NCI-H82 treated with DMSO at 0.1 percent for 48 hours (cell line): ENCODE data around the gene GZMH.
"Not testable (repeated sequence)": the region's sequence is repeated elsewhere in the genome, so short reads cannot be mapped to it uniquely, and the experiment has no call there.

Experiments
- DNase-seq: peaks from one replicate; lab custom pipeline; 2025; ENCODE audit not compliant: unreplicated experiment; lab: John Stamatoyannopoulos, UW

The GZMH gene

DNA sequence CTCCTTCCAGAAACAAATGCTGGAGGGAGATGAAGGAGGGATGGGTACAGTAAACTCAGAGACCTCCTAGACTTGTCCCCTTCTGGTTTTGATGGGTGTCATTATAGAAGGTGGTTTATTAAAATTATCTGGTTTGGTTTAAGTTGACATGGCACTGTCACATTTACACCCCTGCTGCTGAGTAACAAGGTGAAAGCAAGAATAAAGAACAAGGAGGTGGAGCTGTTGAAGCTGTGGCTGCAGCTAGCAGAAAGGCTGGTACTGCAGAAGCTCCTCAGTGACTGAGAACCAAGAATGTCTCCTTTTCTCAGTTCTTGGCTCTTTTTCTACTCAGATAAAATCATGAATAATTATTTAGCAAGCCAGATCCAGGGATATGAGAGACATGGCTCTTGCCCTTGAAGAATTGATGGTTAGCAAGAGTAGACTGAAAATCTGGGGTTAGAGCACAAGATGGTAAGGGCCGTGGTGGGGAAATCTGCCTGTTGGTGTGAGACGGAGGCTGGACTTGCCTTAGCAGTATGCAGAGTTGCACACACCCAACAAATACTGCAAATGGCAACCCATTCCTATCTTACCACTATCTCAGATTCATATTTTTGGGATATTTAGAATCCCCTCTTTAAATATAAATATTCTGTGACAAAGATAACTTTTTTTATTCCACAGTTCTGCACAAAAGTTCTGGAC is at the start of gene GZMH:
GZMH (minus strand) TSS at position 31 of the 690 bp plus-strand sequence. CDS start 72 bp downstream, outside the sequence.
- DNase-seq, result no peak

DNA sequence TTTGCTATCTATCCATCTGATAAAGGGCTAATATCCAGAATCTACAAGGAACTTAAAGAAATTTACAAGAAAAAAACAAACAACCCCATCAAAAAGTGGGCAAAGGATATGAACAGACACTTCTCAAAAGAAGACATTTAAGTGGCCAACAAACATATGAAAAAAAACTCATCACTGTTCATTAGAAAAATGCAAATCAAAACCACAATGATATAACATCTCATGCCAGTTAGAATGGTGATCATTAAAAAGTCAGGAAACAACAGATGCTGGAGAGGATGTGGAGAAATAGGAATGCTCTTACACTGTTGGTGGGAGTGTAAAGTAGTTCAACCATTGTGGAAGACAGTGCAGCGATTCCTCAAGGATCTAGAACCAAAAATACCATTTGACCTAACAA is 38.9 kb upstream of the GZMH start:
- DNase-seq, result not testable (repeated sequence)

DNA sequence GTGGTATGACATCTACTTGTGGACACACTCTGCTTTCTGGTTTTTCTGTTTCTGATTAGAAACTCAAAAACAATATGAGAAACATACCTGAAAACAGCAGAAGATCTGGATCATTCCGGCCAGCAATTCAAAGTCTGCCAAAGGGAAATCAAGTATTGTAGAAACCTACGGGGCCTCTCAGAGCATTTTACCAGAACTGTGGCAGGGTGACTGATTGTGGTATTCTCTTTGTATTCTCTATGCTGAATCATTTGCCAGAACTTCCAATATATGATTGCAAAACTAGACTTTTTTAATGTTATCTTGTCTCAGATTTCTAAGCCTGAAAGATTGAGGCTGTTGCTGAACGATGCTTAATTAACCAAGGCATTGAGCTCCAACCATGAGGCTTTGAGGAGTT is 30.4 kb upstream of the GZMH start:
- DNase-seq, result no peak

DNA sequence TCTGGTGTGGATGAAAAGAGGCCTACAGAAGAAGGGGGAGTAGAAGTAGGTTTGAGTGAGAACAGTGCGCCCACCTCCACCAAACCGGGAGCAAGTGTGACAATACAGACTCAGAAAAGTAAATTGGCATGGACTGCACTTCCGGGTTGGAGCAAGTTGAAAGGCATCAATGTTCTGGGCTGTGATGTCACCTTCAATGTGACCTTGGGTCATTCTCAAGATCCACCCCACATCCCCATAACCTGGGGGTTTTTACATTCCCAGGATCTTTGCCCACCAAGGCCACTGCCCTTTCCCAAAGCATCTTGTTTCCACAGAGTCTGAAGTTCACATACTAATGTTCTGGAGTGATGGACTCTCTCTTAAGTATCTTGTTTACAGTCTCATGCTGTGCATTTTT is 29.8 kb upstream of the GZMH start:
- no peak for DNase-seq

GRCh38 chr14:24634158-24634557 is 24.7 kb upstream of the GZMH start, which contains the start of gene GZMB:
Gene GZMB (minus strand): TSS chr14:24634190. CDS start chr14:24634160, 30 bp downstream.
- no peak for DNase-seq

- DNase-seq, result no peak
Measured at GRCh38 chr14:24633353-24633752, 23.9 kb upstream of the GZMH start.

DNA sequence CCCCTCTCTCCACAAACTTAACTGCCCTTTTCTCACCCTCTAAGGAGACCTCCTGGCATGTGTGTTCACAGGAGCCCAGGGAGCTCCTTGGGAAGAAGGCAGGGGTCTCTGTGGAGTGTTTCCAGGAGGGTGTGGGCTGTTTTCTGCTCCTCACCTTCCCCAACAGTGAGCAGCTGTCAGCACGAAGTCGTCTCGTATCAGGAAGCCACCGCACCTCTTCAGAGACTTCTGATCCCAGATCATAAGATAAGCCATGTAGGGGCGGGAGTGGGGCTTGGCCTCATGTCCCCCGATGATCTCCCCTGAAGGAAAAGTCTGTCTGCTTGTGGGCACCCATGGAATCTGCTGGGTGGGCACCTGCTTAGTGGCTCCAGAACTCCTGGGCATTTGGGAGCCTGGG is 23.3 kb upstream of the GZMH start:
- no peak for DNase-seq

DNA sequence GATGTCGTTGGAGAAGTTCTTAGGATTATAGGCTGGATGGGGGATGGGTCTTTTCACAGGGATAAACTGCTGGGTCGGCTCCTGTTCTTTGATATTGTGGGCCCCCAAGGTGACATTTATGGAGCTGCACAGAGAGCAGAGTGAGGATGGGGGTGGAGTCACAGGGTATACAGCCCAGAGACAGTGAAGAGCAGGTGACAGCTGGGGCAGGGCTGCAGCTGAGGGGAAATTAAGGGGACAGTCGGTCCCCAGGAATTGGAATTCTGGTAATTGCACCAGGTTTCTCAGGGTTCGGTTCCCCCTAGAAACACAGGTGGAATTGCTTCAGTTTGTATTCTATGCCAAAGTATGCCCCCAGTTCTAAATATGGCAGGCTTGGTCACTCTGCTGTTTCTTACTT is 22.9 kb upstream of the GZMH start:
- DNase-seq, result no peak

- no peak for DNase-seq
Measured at GRCh38 chr14:24631749-24632335, 22.4 kb upstream of the GZMH start.

DNA sequence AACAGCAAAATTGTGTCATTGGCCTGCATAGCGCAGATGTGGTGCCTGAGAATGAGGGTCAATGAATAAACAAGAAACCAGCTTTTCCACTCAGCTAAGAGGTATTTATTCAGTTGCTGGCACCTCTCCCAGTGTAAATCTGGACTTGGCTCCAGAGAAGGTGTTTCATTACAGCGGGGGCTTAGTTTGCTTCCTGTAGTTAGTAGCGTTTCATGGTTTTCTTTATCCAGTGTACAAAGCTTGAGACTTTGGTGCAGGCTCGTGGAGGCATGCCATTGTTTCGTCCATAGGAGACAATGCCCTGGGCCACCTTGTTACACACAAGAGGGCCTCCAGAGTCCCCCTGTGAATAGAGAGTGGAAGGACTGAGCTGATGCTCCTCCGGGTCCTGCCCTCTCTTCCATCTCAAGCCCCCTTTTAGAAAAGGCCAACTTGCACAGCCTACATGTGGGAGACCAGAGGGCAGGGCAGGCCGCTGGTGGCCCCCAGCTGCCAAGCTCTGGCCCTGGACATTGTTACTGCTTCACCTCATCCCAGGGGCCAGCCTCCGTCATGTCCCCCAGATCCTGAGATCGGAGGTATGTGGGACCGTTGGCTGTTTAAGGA is 21.5 kb upstream of the GZMH start:
- no peak for DNase-seq

- no peak for DNase-seq
Measured at GRCh38 chr14:24630087-24630871, 20.8 kb upstream of the GZMH start.

DNA sequence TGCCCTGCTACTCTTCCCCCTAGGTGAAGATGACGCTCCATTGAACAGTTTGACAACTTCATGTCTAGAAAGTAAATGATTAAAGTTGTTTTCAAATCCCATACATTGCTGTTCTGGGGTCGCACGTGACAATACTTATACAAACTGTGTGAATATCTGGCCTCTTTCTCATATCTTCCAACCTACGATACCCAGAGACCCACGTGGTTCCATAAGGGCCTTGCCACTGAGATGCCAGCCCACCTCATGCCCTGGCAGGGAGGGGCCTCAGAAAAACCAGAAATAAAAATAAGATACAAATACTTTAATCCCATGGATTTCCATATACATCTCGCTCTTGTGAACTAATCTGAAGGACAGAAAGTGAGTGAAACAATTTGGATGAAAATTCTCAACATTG is 20.0 kb upstream of the GZMH start:
- DNase-seq, result no peak

DNA sequence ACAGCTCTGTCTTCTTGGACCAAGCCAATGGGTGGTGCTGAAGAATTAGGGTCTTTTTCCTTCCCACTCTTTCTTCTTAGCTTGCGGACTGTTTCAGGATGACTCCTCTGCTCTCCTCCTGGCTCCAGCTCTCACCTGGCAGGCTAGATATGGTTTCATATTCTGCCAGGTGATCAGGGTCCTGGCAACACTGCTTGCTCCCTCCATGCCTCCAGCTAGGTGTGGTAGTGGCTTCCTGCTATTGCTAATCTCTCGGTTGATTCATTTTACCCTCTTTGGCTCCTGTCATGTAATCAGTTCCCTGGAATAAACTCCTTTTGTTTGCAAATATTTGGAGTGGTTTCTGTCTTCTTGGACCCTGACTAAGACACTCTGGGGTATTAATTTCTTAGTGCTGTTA is 4.3 kb upstream of the GZMH start:
- no peak for DNase-seq

DNA sequence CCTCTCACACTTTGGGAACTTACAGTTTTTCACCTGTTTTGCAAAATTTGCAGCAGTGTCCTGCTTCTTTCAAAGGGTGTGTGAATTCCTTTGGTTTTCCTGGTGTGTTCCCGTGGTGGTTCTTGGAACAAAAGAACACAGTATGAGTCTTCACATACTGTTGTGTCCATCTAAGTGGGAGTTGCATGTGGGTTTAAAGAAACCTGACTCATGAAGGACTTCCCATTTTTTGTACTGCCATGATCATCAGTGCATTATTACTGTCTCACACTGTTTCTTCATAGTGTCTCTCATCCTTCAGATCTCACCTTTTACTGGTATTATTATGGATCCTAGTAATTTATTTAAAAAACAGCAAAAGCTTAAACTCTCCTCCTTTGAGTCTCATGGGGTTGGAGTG is 3.8 kb upstream of the GZMH start:
- DNase-seq, result no peak

- DNase-seq, result no peak
Measured at GRCh38 chr14:24612196-24612595, 2.7 kb upstream of the GZMH start.

GRCh38 chr14:24607635-24608514 is 1.6 kb downstream of the GZMH start:
- DNase-seq, result no peak

DNA sequence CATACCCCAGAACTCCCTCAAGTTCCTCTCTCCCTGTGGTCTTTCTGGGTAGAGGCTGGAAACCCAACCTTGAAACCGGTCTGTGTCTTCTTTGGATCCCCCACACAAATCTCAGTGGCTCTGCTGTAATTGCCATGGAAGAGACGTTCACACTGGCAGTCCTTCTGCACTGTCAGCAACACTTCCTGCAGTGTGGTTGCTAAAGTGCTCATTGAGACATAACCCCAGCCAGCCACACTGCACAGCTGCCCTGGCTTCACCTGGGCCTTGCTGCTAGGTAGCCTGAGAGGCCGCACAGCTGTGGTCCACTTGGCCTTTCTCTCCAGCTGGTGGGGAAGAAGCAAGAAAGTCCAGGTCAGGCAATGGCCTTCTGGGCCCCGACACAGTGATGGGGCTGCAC is 2.4 kb downstream of the GZMH start:
- no peak for DNase-seq

DNA sequence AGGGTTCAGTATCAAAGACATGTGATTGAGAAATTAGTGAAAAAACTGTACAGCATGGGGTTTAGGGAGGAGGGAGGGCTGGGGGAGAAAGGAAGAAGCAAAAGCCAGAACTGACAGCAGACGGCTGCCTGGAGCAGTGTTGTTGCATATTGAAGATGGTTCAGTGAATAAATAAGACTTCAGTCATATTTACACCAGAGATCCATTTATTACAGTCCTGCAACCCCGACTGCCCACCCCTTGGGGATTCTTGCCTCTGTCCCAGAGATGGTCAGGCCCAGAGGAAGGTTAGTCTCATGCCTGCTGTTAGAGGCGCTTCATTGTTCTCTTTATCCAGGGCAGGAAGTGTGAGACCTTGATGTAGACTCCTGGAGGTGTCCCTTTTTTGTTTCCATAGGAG is 3.2 kb downstream of the GZMH start:
- no peak for DNase-seq

DNA sequence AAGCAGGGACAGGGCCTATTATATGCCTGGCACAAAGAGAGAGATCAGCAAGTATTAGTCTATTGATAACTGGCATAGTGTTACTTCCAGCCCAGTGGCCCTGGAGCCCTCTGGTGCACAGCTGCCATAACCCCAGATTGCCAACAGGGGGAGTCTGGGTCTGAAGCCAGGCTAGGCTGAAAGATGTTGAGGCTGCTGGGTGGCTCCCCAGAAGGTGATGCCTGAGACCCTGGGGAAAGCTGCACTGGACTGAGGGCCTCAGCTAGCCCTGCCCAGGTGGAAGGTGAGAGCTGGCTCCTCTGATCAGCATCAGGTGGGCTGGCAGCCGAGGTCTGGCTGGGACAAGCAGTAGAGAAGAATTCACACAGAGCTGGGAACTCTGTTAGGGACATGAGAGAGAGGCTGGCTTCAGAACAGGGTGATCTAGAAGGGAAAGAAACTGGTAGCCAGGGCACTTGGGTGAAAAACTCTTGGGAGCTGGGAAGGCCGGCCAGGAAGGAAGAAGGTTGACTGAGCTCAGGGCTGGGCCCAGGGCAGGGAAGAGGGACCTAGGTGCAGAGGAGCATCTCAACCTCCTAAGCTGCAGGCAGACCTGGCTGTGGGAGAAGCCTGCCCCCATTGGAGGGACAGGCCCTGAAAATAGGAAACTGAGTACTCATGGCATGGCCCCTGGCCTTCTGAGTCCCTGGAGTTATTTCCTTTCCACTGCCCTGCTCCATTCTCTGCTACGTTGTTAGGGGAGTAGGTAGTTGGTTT is 3.9 kb downstream of the GZMH start:
- no peak for DNase-seq

GRCh38 chr14:24597403-24597802 is 12.1 kb downstream of the GZMH start:
- DNase-seq, result no peak
